Heart left ventricle (tissue), 16 donors: ENCODE results near the gene SCML2. TPM values are rescaled to one million over a fixed set of nuclear protein-coding genes. Genes with fewer than 3 reads are reported as not detected.
"Not testable (repeated sequence)": the region's sequence is repeated elsewhere in the genome, so short reads cannot be mapped to it uniquely, and the experiment has no call there.

Experiments used
- ATAC-seq, 4 donors: fragments of 200-7000 bp; cut with Tn5 transposase; one replicate each; pipeline ENCODE4 v1.9.1; 2020 to 2022; ENCODE audit warnings: moderate library complexity in 4 of 4, mild to moderate bottlenecking in 3 of 4, moderate number of reproducible peaks in 1 of 4
- DNase-seq, 5 donors: peaks; one replicate each; pipeline ENCODE4 v3.0.0-alpha.2; 2020
- H3K27ac ChIP-seq, 12 donors: fragments of 200-600 bp; sonication (generic) in 4 of 12; one replicate each; pipeline versions ENCODE4 v1.5.0 to v1.8.0; 2016 to 2022; ENCODE audit warnings: mild to moderate bottlenecking in 2 of 12
- H3K27me3 ChIP-seq, 9 donors: fragments of 200-600 bp; sonication (generic) in 2 of 9; one replicate each; pipeline versions ENCODE4 v1.5.1 to v1.8.0; 2016 to 2022; ENCODE audit warnings: mild to moderate bottlenecking in 3 of 9
- H3K36me3 ChIP-seq, 9 donors: fragments of 200-600 bp; sonication (generic) in 2 of 9; one replicate each; pipeline versions ENCODE4 v1.5.0 to v1.8.0; 2018 to 2022; ENCODE audit warnings: mild to moderate bottlenecking in 2 of 9
- H3K4me1 ChIP-seq, 12 donors: fragments of 200-600 bp; sonication (generic) in 4 of 12; one replicate each; pipeline versions ENCODE4 v1.5.0 to v1.8.0; 2016 to 2022; ENCODE audit warnings: mild to moderate bottlenecking in 3 of 12
- H3K4me3 ChIP-seq, 12 donors: fragments of 200-600 bp; sonication (generic) in 4 of 12; one replicate each; pipeline versions ENCODE4 v1.5.0 to v1.8.0; 2017 to 2022; ENCODE audit warnings: mild to moderate bottlenecking in 9 of 12, moderate library complexity in 4 of 12
- H3K9me3 ChIP-seq, 12 donors: fragments of 200-600 bp; sonication (generic) in 4 of 12; one replicate each; pipeline versions ENCODE4 v1.5.0 to v1.8.0; 2016 to 2022; ENCODE audit warnings: mild to moderate bottlenecking in 1 of 12
- POLR2A ChIP-seq, 2 donors: fragments of 450-650 bp; IDR thresholded peaks; one replicate each; pipeline ENCODE4 v1.6.1; 2017; ENCODE audit warnings: antibody characterized with exemption in 2 of 2, mild to moderate bottlenecking in 2 of 2, moderate library complexity in 2 of 2
- WGBS, 4 donors: extraction: QIAGEN DNeasy Blood & Tissue Kit in 2 of 4; methylation state at CpG; one replicate each; pipeline versions ENCODE4 v1.1.5 to v1.1.7; 2013 to 2018; 5-methylcytosine and 5-hydroxymethylcytosine counted together
- intact Hi-C, 10 donors: fragments of 100-400 bp; cut with DNase I; formaldehyde crosslinking; loops; one replicate each; pipeline versions ENCODE4 v1.11.1 to v1.14.2; 2022
- polyA plus RNA-seq, 2 donors: library from polyadenylated mRNA; stranded (reverse); fragments of 200-250 nt; gene quantifications; one replicate each; pipeline ENCODE4 v1.2.3, GENCODE V29; 2013
- total RNA-seq, 9 donors: library from RNA; depleted of rRNA in 2 of 9; stranded (reverse); fragments of >200 nt in 2 of 9; fragmentation: NEBNext Ultra II Directional in 3 of 9; extraction: Animal tissue kit (Norgen Biotek cat#: 25700) in 3 of 9; gene quantifications; one replicate each; pipeline versions ENCODE4 v1.1.0 to v1.2.4, GENCODE V29; 2016 to 2023
- TF ChIP-seq, protein P1 (sequence below), 12 donors: fragments of 200-600 bp; sonication (generic) in 4 of 12; IDR thresholded peaks; one replicate each; pipeline versions ENCODE4 v1.5.0 to v1.8.0; 2018 to 2022; ENCODE audit warnings: antibody characterized with exemption in 12 of 12, mild to moderate bottlenecking in 5 of 12
- donor health status: ischemic (EF 13 %, LVEDD 7.1; RV severe dilation, severe dysfunction).
- donor health status: healthy with polysubstance abuse.
- donor health status: DM: no; HTN: yes; CAD: no.
- donor health status: DM: no; HTN: no; CAD: no.
- donor health status: ischemic (EF 25% LVEDD 6.9; RV normal size, moderate dysfunction).
- donor health status: ischemic (EF 25% LVEDD 5.7; RV mildly dilated, moderate dysfunction).
- donor health status: healthy.
- donor health status: DM: yes; HTN: yes; CAD: no.
- donor health status: ischemic (EF 35%, LVEDD 5.7; RV mildly dilated, moderate dysfunction).
- donor health status: nonischemic (EF 11% LVEDD 7.7; RV severe dilation, severe dysfunction).
- donor health status: DM: yes; HTN: yes; CAD: no.
- donor health status: PGD.
- donor health status: ischemic (EF 29% LVEDD 5.4; RV normal size, mild dysfunction).
- donor health status: nonischemic (EF 23%, LVEDD 6.1; RV moderate dilation, normal function).

The SCML2 gene
- total and polyA plus RNA-seq, 11 donors, result 0.90 to 2.0 (median 1.0) TPM

DNA sequence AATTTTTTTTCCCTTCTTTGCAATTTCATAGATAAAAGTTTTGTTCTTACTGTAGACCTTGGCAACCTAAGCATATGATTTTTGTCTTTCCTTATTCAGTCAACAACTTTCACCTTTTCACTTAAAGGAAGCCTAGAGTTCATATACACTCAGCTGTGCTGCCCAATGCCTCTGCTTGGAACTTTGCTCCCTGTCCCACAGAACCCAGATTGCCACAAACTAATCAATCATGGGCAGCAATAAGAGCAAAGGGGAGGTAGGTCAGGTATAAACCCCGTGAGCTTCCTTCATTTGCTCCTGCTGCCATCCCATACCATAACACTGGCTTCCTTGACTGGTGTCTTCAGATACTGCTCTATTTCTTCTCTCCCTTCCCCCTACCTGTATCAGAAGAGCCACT lies 82.8 kb downstream of the SCML2 start:
- DNase-seq, result no peak
- Histone ChIP-seq H3K27ac (no peak overlapping the region), H3K27me3 (no peaks in the 10 kb centered on the region), H3K9me3 (peaks cover 0 to 10% (median 0%) of the 10 kb centered on the region in 12 donors), H3K4me1 (no peaks in the 10 kb centered on the region), H3K36me3 (no peaks in the 10 kb centered on the region), H3K4me3 (no peak overlapping the region)
- ATAC-seq, result no peak
- 50 to 100% (median 78%) methylated on average over 1 of the region's 1 CpG for WGBS, 4 donors
- no peak for TF ChIP-seq POLR2A (IDR thresholded peaks at IDR 0.05)
- TF ChIP-seq, protein P1, sequence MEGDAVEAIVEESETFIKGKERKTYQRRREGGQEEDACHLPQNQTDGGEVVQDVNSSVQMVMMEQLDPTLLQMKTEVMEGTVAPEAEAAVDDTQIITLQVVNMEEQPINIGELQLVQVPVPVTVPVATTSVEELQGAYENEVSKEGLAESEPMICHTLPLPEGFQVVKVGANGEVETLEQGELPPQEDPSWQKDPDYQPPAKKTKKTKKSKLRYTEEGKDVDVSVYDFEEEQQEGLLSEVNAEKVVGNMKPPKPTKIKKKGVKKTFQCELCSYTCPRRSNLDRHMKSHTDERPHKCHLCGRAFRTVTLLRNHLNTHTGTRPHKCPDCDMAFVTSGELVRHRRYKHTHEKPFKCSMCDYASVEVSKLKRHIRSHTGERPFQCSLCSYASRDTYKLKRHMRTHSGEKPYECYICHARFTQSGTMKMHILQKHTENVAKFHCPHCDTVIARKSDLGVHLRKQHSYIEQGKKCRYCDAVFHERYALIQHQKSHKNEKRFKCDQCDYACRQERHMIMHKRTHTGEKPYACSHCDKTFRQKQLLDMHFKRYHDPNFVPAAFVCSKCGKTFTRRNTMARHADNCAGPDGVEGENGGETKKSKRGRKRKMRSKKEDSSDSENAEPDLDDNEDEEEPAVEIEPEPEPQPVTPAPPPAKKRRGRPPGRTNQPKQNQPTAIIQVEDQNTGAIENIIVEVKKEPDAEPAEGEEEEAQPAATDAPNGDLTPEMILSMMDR (IDR thresholded peaks at IDR 0.05), result no peak
- intact Hi-C loops, result no loop called here

DNA sequence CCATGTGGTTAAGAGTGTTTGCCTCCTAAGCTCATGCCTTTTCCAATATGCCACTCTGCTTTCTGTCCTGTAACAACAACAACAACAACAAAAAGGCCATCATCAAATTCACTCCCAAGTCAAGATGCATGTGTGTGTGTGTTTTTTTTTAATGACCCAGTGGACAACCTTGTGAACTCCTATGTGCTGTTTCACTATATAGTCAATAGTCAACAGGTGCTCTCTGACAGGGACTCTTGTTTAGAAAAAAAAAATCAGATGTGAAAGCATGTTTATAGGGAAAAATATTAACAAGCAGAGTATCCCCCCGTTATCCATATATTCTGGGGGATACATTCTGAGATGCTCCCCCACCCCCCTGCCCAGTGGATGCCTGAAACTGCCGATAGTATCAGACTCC lies 83.2 kb downstream of the SCML2 start:
- TF ChIP-seq POLR2A (IDR thresholded peaks at IDR 0.05), result no peak
- TF ChIP-seq, protein P1 (IDR thresholded peaks at IDR 0.05), result no peak
- no peak for DNase-seq
- intact Hi-C loops, result no loop called here
- no peaks in the 10 kb centered on the region for H3K27me3 ChIP-seq
- no peak overlapping the region for H3K27ac ChIP-seq
- no peak overlapping the region for H3K4me3 ChIP-seq
- no peak for ATAC-seq
- no peaks in the 10 kb centered on the region for H3K36me3 ChIP-seq
- H3K4me1 ChIP-seq, result no peaks in the 10 kb centered on the region
- H3K9me3 ChIP-seq, result peaks cover 0 to 10% (median 0%) of the 10 kb centered on the region in 12 donors
- 72 to 97% (median 86%) methylated on average over 2 of the region's 2 CpGs for WGBS, 4 donors

DNA sequence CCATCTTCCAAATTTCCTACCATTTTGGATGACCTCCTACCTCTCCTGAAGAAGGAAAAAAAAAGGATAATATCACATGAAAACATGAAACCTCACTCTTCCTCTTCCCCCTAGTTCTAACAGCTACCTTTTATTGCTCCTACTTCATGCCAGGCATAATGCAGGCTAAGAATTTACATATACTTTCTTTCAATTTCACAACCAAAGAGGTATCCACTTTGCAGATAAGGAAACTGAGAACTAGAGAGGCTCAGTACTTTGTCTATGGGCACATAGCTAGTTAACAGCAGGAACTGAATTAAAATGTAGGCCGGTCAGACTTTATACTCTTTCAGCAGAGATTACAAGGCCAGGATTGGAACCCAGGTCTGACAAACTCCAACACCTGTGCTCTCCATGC lies 99.4 kb downstream of the SCML2 start:
- no peaks in the 10 kb centered on the region for H3K36me3 ChIP-seq
- no peaks in the 10 kb centered on the region for H3K4me1 ChIP-seq
- WGBS, 4 donors, result 83 to 95% (median 93%) methylated on average over 1 of the region's 1 CpG
- TF ChIP-seq, protein P1 (IDR thresholded peaks at IDR 0.05), result no peak
- TF ChIP-seq POLR2A (IDR thresholded peaks at IDR 0.05), result no peak
- no peaks in the 10 kb centered on the region for H3K27me3 ChIP-seq
- H3K27ac ChIP-seq, result no peak overlapping the region
- no peak overlapping the region for H3K4me3 ChIP-seq
- intact Hi-C loops, result no loop called here
- no peaks in the 10 kb centered on the region for H3K9me3 ChIP-seq
- no peak for ATAC-seq
- no peak for DNase-seq

DNA sequence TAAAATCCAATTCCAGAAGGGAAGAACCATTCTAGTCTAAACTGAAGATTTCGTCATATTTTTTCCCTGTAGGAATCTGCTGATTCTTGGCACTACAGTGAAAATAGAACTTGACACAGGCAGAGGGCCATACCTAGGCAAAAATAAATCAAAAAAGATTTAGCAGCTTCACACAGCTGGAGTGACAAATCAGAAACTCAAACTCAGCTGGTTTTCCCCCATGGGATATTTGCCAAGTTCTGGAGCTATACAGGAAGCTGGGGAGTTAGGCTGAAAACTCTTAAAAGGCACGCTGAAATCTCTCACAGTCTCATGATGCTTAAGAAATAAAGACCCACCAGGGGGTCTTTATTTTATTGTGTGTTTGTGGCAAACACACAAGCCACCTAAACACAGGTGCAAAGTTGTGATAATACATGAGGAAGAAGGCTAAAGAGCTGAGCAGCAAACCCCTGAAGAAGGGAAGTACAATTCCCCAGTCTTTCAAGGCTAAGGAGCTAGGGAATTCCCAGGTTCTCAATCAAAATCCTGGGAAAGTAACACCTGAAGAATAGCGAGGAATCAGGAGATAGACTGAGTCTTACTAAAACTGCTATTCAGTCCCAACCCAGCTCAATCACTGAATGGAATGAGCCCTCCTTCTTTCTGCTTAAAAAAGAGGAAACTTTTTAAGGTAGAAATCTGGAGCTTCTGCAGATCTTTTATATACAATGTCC lies 101.7 kb downstream of the SCML2 start:
- Histone ChIP-seq H3K9me3 (no peaks in the 10 kb centered on the region), H3K36me3 (no peaks in the 10 kb centered on the region), H3K27me3 (no peaks in the 10 kb centered on the region), H3K27ac (no peak overlapping the region), H3K4me3 (no peak overlapping the region), H3K4me1 (no peaks in the 10 kb centered on the region)
- TF ChIP-seq, protein P1 (IDR thresholded peaks at IDR 0.05), result no peak
- no peak for TF ChIP-seq POLR2A (IDR thresholded peaks at IDR 0.05)
- ATAC-seq, result no peak
- WGBS, 4 donors, result 42 to 49% (median 46%) methylated on average over 3 of the region's 3 CpGs
- DNase-seq, result no peak
- intact Hi-C loops, result no loop called here

DNA sequence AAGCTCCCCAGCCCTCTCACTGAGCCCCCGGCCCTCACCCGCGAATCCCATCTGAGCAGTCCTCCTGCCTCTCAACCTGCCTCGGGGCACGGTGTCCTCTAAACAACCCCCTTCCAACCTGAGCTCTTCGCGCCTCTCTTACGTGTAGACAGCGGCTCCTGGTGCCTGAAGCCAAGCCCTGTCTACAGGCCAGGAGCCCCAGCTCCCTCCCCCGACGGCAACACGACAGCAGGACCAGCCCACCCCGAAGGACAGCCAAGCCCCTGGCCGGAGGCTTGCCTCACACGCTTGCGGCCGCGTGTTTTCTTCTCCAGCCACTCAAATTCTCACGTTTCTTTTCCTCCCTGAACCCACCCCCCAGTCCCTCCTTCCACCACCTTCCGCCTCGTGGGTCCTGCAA lies 124.8 kb downstream of the SCML2 start:
- H3K9me3 ChIP-seq, H3K27me3 ChIP-seq, DNase-seq, ATAC-seq, intact Hi-C loops, H3K4me3 ChIP-seq, H3K27ac ChIP-seq, H3K4me1 ChIP-seq, H3K36me3 ChIP-seq: not testable (repeated sequence)
- 64 to 76% (median 70%) methylated on average over 18 to 19 of the region's 21 CpGs for WGBS, 4 donors
